ENCODE results near the gene RIPOR3. TPM values are rescaled to one million over a fixed set of nuclear protein-coding genes. Genes with fewer than 3 reads are reported as not detected.
A peak's percentile ranks its signal among the peaks of the same experiment; 100 is the strongest.

Gene RIPOR3
- polyA plus RNA-seq, 1 donor from 2014 or later, result not detected

DNA sequence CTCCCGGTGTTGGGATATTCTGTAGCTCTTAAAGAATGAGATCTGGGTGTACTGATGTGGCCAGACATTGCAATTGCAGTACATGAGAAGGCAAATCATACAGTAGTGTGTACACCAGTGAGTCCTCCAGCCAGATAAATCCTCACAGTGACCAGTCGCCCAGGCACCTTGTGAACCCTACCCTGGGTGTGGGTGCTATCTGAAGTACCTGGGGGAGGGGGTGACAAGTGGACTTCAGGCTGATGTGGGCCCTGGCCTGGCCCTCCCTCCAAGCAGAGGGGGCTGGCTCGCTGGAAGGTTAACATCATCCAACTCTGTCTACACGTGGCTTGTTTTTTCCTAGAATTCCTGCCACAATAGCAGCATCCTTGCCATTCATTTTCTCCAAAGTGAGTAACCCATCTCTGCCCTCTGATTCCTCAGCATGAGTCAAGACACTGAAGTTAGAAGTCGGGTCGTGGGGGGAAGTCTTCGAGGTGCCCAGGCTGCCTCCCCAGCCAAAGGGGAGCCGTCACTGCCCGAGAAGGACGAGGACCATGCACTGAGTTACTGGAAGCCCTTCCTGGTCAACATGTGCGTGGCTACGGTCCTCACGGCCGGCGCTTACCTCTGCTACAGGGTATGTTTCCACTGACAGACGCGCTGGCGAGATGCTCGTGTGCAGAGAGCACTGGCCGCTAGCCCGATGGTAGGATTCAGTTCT lies 110.3 kb downstream of the RIPOR3 start:
- Histone ChIP-seq H3K79me2 (replicated peaks; ENCODE audit: insufficient read depth, low read length) (no peaks in the 10 kb centered on the region), H4K20me1 (ENCODE audit: insufficient read depth) (no peaks in the 10 kb centered on the region), H3K27ac (ENCODE audit: low read length) (no peak overlapping the region), H3F3A (ENCODE audit: insufficient read depth, low read length, poor library complexity, severe bottlenecking) (no peaks in the 10 kb centered on the region), H3K36me3 (ENCODE audit: insufficient read depth, low read length) (peaks cover 11% of the 10 kb centered on the region), H3K9ac (ENCODE audit: low read length) (no peak overlapping the region), H3K4me3 (ENCODE audit: low read length) (no peak overlapping the region), H3K9me3 (ENCODE audit: low read length) (no peaks in the 10 kb centered on the region), H3K9me2 (ENCODE audit: insufficient read depth, low read length) (no peaks in the 10 kb centered on the region), H3K4me2 (ENCODE audit: low read length) (no peak overlapping the region), H3K27me3 (ENCODE audit: insufficient read depth, low read depth, low read length) (no peaks in the 10 kb centered on the region), H2AFZ (ENCODE audit: low read depth, low read length) (no peak overlapping the region)
- no peak for TF ChIP-seq EP300 (conservative IDR thresholded peaks at IDR 0.05; ENCODE audit: poor library complexity, severe bottlenecking)
- no peak for TF ChIP-seq TAF1 (IDR thresholded peaks at IDR 0.05; ENCODE audit: low read depth)
- no peak for TF ChIP-seq POLR2AphosphoS5 (IDR thresholded peaks at IDR 0.05)
- TF ChIP-seq MXI1 (conservative IDR thresholded peaks at IDR 0.05; ENCODE audit: poor library complexity, severe bottlenecking), result no peak
- TF ChIP-seq RAD21 (conservative IDR thresholded peaks at IDR 0.05), result no peak
- no peak for TF ChIP-seq EZH2 (IDR thresholded peaks at IDR 0.05; ENCODE audit: borderline replicate concordance, insufficient read depth, low read length, poor library complexity, severe bottlenecking)
- TF ChIP-seq, protein P1, sequence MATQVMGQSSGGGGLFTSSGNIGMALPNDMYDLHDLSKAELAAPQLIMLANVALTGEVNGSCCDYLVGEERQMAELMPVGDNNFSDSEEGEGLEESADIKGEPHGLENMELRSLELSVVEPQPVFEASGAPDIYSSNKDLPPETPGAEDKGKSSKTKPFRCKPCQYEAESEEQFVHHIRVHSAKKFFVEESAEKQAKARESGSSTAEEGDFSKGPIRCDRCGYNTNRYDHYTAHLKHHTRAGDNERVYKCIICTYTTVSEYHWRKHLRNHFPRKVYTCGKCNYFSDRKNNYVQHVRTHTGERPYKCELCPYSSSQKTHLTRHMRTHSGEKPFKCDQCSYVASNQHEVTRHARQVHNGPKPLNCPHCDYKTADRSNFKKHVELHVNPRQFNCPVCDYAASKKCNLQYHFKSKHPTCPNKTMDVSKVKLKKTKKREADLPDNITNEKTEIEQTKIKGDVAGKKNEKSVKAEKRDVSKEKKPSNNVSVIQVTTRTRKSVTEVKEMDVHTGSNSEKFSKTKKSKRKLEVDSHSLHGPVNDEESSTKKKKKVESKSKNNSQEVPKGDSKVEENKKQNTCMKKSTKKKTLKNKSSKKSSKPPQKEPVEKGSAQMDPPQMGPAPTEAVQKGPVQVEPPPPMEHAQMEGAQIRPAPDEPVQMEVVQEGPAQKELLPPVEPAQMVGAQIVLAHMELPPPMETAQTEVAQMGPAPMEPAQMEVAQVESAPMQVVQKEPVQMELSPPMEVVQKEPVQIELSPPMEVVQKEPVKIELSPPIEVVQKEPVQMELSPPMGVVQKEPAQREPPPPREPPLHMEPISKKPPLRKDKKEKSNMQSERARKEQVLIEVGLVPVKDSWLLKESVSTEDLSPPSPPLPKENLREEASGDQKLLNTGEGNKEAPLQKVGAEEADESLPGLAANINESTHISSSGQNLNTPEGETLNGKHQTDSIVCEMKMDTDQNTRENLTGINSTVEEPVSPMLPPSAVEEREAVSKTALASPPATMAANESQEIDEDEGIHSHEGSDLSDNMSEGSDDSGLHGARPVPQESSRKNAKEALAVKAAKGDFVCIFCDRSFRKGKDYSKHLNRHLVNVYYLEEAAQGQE (IDR thresholded peaks at IDR 0.05; ENCODE audit: borderline replicate concordance), result no peak

DNA sequence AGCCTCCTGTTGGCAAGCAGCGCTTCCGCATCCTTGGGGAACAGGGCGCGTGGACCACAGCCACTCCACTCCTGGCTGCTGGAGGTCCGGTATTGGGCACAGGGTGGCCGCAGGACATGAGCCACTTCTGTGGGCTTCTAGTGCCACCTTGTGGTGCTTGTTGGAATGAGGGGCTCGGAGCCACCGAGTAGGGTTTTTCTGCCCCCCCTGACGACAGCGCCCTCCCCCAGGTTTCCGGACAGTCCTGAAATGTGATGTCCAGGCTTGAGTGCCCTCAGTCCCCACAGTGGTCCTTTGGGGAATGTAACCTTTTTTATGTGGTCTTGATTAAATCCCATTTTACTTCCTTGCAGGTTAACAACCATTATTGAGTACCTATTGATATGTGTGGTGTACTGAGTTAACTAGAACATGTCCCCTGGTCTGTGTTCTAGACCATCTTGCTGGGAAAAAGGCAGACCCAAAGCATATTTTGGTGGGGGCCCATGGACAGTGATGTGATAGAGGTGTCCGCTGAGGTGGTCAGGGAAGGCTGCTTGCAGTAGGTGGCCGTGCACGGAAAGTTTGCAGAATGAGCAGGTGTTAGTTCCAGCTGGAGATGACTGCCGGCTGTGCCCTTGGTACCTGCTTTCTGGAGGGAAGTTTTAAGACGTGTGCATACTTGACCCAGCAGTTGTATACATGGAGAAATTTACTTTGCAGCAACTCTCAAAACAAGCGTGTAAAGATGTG lies 111.2 kb downstream of the RIPOR3 start:
- Histone ChIP-seq H3K9me2 (ENCODE audit: insufficient read depth, low read length) (no peaks in the 10 kb centered on the region), H2AFZ (ENCODE audit: low read depth, low read length) (no peak overlapping the region), H3K36me3 (ENCODE audit: insufficient read depth, low read length) (peaks cover 11% of the 10 kb centered on the region), H3K4me3 (ENCODE audit: low read length) (no peak overlapping the region), H3K79me2 (replicated peaks; ENCODE audit: insufficient read depth, low read length) (no peaks in the 10 kb centered on the region), H3K4me2 (ENCODE audit: low read length) (no peak overlapping the region), H3K9ac (ENCODE audit: low read length) (no peak overlapping the region), H3K27me3 (ENCODE audit: insufficient read depth, low read depth, low read length) (no peaks in the 10 kb centered on the region), H4K20me1 (ENCODE audit: insufficient read depth) (no peaks in the 10 kb centered on the region), H3K27ac (ENCODE audit: low read length) (no peak overlapping the region), H3F3A (ENCODE audit: insufficient read depth, low read length, poor library complexity, severe bottlenecking) (no peaks in the 10 kb centered on the region), H3K9me3 (ENCODE audit: low read length) (no peaks in the 10 kb centered on the region)
- no peak for TF ChIP-seq TAF1 (IDR thresholded peaks at IDR 0.05; ENCODE audit: low read depth)
- TF ChIP-seq SMC3 (conservative IDR thresholded peaks at IDR 0.05; ENCODE audit: poor library complexity), result peak; percentile 72
- TF ChIP-seq, protein P2, sequence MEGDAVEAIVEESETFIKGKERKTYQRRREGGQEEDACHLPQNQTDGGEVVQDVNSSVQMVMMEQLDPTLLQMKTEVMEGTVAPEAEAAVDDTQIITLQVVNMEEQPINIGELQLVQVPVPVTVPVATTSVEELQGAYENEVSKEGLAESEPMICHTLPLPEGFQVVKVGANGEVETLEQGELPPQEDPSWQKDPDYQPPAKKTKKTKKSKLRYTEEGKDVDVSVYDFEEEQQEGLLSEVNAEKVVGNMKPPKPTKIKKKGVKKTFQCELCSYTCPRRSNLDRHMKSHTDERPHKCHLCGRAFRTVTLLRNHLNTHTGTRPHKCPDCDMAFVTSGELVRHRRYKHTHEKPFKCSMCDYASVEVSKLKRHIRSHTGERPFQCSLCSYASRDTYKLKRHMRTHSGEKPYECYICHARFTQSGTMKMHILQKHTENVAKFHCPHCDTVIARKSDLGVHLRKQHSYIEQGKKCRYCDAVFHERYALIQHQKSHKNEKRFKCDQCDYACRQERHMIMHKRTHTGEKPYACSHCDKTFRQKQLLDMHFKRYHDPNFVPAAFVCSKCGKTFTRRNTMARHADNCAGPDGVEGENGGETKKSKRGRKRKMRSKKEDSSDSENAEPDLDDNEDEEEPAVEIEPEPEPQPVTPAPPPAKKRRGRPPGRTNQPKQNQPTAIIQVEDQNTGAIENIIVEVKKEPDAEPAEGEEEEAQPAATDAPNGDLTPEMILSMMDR (IDR thresholded peaks at IDR 0.05; ENCODE audit: poor library complexity, severe bottlenecking), result peak; percentile 79
- no peak for TF ChIP-seq EP300 (conservative IDR thresholded peaks at IDR 0.05; ENCODE audit: poor library complexity, severe bottlenecking)
- TF ChIP-seq POLR2AphosphoS5 (IDR thresholded peaks at IDR 0.05), result no peak
- TF ChIP-seq RAD21 (conservative IDR thresholded peaks at IDR 0.05), result peak; percentile 76
